CD8-positive, alpha-beta memory T cell (primary cell): ENCODE results near the gene HDAC9. TPM values are rescaled to one million over a fixed set of nuclear protein-coding genes. Genes with fewer than 3 reads are reported as not detected.
A peak's percentile ranks its signal among the peaks of the same experiment; 100 is the strongest.

ENCODE experiments used
- CTCF ChIA-PET: fragments of 350-600 bp; sonication (Branson Sonifier 250); formaldehyde crosslinking; loops from one replicate; lab custom pipeline; 2021; ENCODE audit warnings: antibody characterized with exemption; lab: Charles Lee
- POLR2A ChIA-PET: fragments of 350-600 bp; sonication (Branson Sonifier 250); formaldehyde crosslinking; loops from one replicate; lab custom pipeline; 2021; ENCODE audit warnings: antibody characterized with exemption; lab: Charles Lee
- DNase-seq, 5 donors: peaks; one replicate each; pipeline versions ENCODE4 v3.0.0 to v3.0.0-alpha.2; 2020 to 2022; ENCODE audit warnings: mixed read lengths in 1 of 5
- H3K27ac ChIP-seq: one replicate; pipeline ENCODE4 v1.7.0; 2013; ENCODE audit warnings: low read depth, mild to moderate bottlenecking, low read length, moderate library complexity
- H3K27me3 ChIP-seq: 2 replicates; pipeline ENCODE4 v1.7.0; 2013; ENCODE audit warnings: low read length, mild to moderate bottlenecking; ENCODE audit not compliant: insufficient read depth, poor library complexity, severe bottlenecking
- H3K36me3 ChIP-seq: 2 replicates; pipeline ENCODE4 v1.7.0; 2013; ENCODE audit warnings: mild to moderate bottlenecking, low read length, moderate library complexity; ENCODE audit not compliant: insufficient read depth
- H3K4me1 ChIP-seq: 2 replicates; pipeline ENCODE4 v1.7.0; 2013; ENCODE audit warnings: mild to moderate bottlenecking, low read length, moderate library complexity; ENCODE audit not compliant: insufficient read depth
- H3K4me3 ChIP-seq: 2 replicates; pipeline ENCODE4 v1.7.0; 2013; ENCODE audit warnings: mild to moderate bottlenecking, low read length
- H3K9me3 ChIP-seq: 2 replicates; pipeline ENCODE4 v1.7.0; 2013; ENCODE audit warnings: mild to moderate bottlenecking, low read length
- H3K27ac Mint-ChIP-seq, 8 donors: one replicate each; pipeline ENCODE4 v1.8.0; 2020 to 2021; ENCODE audit warnings: mixed read lengths in 8 of 8, mild to moderate bottlenecking in 6 of 8, inconsistent platforms in 3 of 8, moderate library complexity in 3 of 8
- H3K27me3 Mint-ChIP-seq, 2 donors: one replicate each; pipeline ENCODE4 v1.8.0; 2020 to 2021; ENCODE audit warnings: mixed read lengths in 2 of 2, mild to moderate bottlenecking in 1 of 2, moderate library complexity in 1 of 2
- H3K36me3 Mint-ChIP-seq, 3 donors: one replicate each; pipeline ENCODE4 v1.8.0; 2020 to 2021; ENCODE audit warnings: mixed read lengths in 3 of 3, inconsistent platforms in 1 of 3, mild to moderate bottlenecking in 1 of 3
- H3K4me1 Mint-ChIP-seq, 3 donors: one replicate each; pipeline ENCODE4 v1.8.0; 2020 to 2021; ENCODE audit warnings: mixed read lengths in 3 of 3, inconsistent platforms in 1 of 3, mild to moderate bottlenecking in 1 of 3
- H3K4me3 Mint-ChIP-seq, 7 donors: one replicate each; pipeline ENCODE4 v1.8.0; 2020 to 2021; ENCODE audit warnings: mixed read lengths in 7 of 7, mild to moderate bottlenecking in 6 of 7, moderate library complexity in 4 of 7, inconsistent platforms in 2 of 7
- H3K9me3 Mint-ChIP-seq, 5 donors: one replicate each; pipeline ENCODE4 v1.8.0; 2020 to 2022; ENCODE audit warnings: mixed read lengths in 5 of 5, mild to moderate bottlenecking in 3 of 5, moderate library complexity in 2 of 5, inconsistent platforms in 1 of 5
- polyA plus RNA-seq: library from polyadenylated mRNA; unstranded; fragments of 300-500 nt; fragmentation: Illumina TruSeq; gene quantifications from one replicate; pipeline ENCODE4 v1.2.3, GENCODE V29; 2021
- total RNA-seq, 2 experiments: library from RNA; stranded (reverse); gene quantifications; one replicate each; pipeline ENCODE4 v1.2.3, GENCODE V29; 2021

Gene HDAC9
- total and polyA plus RNA-seq, 3 experiments from 2014 or later = 2.5 to 5.0 (median 3.2) TPM

DNA sequence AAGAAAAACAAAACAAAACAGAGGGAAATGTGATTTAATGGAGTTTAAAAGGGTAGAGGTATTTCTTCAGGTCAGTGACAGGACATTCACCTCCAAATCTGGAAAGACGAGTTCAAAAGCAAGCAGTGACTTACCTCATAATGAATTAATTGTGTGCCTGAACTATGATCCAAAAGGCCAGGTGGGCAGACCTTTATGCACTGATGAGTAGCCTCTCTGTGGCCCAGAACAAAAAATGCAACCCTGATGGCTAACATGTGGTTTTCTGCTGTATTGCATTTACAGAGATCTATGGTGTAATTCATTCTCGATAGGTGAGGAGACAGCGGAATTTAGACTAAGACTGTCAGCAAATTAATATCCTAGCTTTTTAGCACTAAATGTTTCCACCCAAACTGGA is 142.0 kb downstream of the HDAC9 start:
- Mint-ChIP-seq H3K9me3 (no peaks in the 10 kb centered on the region), H3K4me1 (no peaks in the 10 kb centered on the region), H3K36me3 (no peaks in the 10 kb centered on the region), H3K27ac (no peak overlapping the region), H3K27me3 (no peaks in the 10 kb centered on the region), H3K4me3 (no peak overlapping the region)
- no peak for DNase-seq
- H3K4me1 ChIP-seq = no peaks in the 10 kb centered on the region
- H3K27me3 ChIP-seq = no peaks in the 10 kb centered on the region
- ChIA-PET CTCF (no interaction called here), POLR2A (no interaction called here)
- no peaks in the 10 kb centered on the region for H3K36me3 ChIP-seq
- H3K4me3 ChIP-seq = no peak overlapping the region
- no peak overlapping the region for H3K27ac ChIP-seq
- H3K9me3 ChIP-seq = no peaks in the 10 kb centered on the region

DNA sequence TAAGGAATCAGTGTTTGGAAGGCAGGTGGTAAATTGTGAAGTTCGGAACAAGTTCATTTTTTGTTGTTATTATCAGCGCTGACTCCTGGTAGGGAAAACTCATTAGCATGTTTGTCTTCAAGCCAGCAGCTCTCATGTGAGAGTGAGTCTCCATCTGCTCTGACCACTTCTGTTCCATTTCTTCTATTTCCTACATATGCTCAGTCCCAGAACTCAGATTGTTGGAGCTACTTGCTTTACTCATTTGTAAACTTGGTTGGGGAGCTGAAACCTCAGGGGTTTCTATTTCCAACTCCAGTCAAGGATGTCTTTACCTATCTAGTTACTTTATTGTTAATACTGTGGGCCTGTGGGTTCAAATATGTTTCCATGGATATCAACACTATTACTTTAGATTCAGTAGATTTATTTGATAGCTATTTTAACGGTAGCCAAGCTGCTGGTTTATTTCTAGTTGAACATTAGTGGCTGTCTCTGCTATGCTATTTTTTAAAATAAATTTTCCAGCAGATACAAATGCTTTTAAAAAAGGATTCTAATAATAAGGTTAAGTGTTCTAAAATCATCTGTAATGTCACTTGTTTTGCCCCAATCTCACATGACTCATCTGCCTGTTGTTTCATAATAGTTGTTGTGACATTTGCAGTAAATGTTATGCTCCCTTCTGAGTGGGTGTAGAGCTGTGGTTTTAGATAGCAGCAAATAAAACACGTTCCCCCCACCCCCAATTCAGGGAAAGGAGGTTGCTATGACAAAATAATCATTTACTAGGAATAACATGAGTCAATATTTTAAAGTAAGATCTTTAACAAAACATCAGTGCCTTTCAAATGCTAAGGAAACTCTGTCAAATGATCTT is 143.3 kb downstream of the HDAC9 start:
- H3K4me3 ChIP-seq = no peak overlapping the region
- H3K4me1 ChIP-seq = no peaks in the 10 kb centered on the region
- no peaks in the 10 kb centered on the region for H3K9me3 ChIP-seq
- Mint-ChIP-seq H3K9me3 (no peaks in the 10 kb centered on the region), H3K27me3 (no peaks in the 10 kb centered on the region), H3K4me3 (no peak overlapping the region), H3K4me1 (no peaks in the 10 kb centered on the region), H3K27ac (peak overlapping the region in 1 of 8 donors; percentile 8), H3K36me3 (no peaks in the 10 kb centered on the region)
- DNase-seq = no peak
- ChIA-PET POLR2A (no interaction called here), CTCF (no interaction called here)
- no peaks in the 10 kb centered on the region for H3K27me3 ChIP-seq
- no peak overlapping the region for H3K27ac ChIP-seq
- no peaks in the 10 kb centered on the region for H3K36me3 ChIP-seq

GRCh38 chr7:18639711-18640110 is 144.2 kb downstream of the HDAC9 start:
- Histone ChIP-seq H3K27ac (no peak overlapping the region), H3K27me3 (no peaks in the 10 kb centered on the region), H3K4me3 (no peak overlapping the region), H3K36me3 (no peaks in the 10 kb centered on the region), H3K4me1 (no peaks in the 10 kb centered on the region), H3K9me3 (no peaks in the 10 kb centered on the region)
- no peak overlapping the region for H3K4me3 Mint-ChIP-seq
- no peaks in the 10 kb centered on the region for H3K36me3 Mint-ChIP-seq
- H3K4me1 Mint-ChIP-seq = no peaks in the 10 kb centered on the region
- CTCF ChIA-PET = no interaction called here
- POLR2A ChIA-PET = no interaction called here
- no peak overlapping the region for H3K27ac Mint-ChIP-seq
- H3K9me3 Mint-ChIP-seq = no peaks in the 10 kb centered on the region
- no peak for DNase-seq
- H3K27me3 Mint-ChIP-seq = no peaks in the 10 kb centered on the region

DNA sequence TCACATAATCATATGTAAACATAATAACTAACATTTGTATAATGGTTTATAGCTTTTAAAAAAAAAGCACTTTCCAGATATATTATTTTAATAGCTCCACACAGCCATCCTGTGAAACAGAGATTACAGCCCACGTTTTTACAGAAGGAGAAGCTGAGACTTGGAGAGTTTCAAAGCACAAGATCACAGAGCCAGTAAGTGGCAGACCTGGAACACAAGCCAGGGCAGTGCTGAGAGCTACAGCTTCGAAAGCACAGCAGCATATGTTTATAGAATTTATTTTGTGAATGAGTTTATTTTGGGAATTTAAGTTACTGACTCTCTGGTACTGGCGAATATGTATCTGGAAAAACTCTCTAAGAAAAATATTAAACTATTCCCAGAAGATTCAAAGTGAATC is 149.4 kb downstream of the HDAC9 start:
- no peaks in the 10 kb centered on the region for H3K36me3 ChIP-seq
- Mint-ChIP-seq H3K4me1 (no peaks in the 10 kb centered on the region), H3K27ac (no peak overlapping the region), H3K27me3 (no peaks in the 10 kb centered on the region), H3K36me3 (peaks cover 0 to 3% (median 2%) of the 10 kb centered on the region in 3 donors), H3K4me3 (no peak overlapping the region), H3K9me3 (no peaks in the 10 kb centered on the region)
- H3K27me3 ChIP-seq = no peaks in the 10 kb centered on the region
- H3K27ac ChIP-seq = no peak overlapping the region
- H3K9me3 ChIP-seq = no peaks in the 10 kb centered on the region
- no peaks in the 10 kb centered on the region for H3K4me1 ChIP-seq
- CTCF ChIA-PET = no interaction called here
- POLR2A ChIA-PET = no interaction called here
- no peak for DNase-seq
- H3K4me3 ChIP-seq = no peak overlapping the region

DNA sequence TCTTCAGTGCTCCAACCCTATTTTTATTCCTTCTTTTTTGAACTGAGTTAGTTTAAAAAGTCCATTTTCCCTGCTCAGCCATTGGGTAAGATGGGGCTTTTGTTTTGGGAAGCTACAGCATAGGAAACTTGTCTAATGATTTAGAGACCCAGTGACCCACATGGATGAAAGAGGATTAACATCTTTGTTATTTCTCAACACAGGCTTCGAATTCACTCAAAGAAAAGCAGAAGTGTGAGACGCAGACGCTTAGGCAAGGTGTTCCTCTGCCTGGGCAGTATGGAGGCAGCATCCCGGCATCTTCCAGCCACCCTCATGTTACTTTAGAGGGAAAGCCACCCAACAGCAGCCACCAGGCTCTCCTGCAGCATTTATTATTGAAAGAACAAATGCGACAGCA is 152.0 kb downstream of the HDAC9 start:
- H3K4me3 Mint-ChIP-seq = no peak overlapping the region
- H3K27me3 ChIP-seq = no peaks in the 10 kb centered on the region
- H3K36me3 Mint-ChIP-seq = peaks cover 0 to 3% (median 2%) of the 10 kb centered on the region in 3 donors
- ChIA-PET POLR2A (no interaction called here), CTCF (no interaction called here)
- H3K9me3 Mint-ChIP-seq = no peaks in the 10 kb centered on the region
- H3K4me1 ChIP-seq = no peaks in the 10 kb centered on the region
- no peaks in the 10 kb centered on the region for H3K36me3 ChIP-seq
- H3K9me3 ChIP-seq = no peaks in the 10 kb centered on the region
- no peaks in the 10 kb centered on the region for H3K4me1 Mint-ChIP-seq
- no peak overlapping the region for H3K27ac ChIP-seq
- DNase-seq = no peak
- no peaks in the 10 kb centered on the region for H3K27me3 Mint-ChIP-seq
- no peak overlapping the region for H3K27ac Mint-ChIP-seq
- H3K4me3 ChIP-seq = no peak overlapping the region

DNA sequence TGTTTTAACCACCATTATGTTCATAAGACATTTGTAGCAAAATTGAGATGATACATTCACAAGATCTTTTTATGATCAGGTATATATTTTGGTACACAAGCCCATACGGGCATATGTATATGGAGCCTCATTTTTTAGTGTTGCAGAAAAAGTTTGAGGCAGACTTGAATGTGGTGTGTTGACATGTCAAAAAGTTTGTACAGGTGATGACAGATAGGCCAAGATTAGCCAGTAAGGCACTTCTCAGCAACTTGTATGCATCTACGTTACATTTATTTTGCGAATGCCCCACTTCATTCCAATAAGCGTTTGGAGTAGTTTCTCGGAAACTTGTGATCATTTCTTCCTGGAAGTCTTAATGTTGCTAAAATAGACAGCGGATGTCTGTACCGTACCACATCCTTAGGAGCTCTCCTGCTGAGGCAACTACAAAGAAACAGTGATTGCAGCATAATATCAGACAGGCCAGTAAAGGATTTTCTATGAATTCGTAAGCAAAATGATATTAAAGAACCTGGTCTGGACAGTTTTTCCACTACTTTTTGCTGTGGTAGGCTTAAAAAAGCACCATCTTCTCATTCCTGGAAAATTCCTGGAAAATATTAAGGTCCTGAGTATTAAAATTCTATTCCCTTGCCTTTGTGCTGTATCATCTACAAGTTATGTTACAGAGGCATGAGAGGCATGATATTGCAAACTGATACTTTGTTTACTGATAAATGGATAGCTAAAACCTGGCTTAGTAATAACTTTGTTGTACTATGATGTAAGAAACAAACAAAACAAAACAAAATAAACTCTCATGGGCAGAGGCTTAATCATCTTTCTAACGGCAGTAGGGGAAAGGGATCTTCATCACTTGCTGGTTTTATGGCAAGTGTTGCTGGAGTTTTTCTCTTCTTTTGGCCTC is 153.6 kb downstream of the HDAC9 start:
- no peaks in the 10 kb centered on the region for H3K4me1 Mint-ChIP-seq
- DNase-seq = no peak
- H3K27ac Mint-ChIP-seq = peak overlapping the region in 1 of 8 donors; percentile 15
- Histone ChIP-seq H3K36me3 (no peaks in the 10 kb centered on the region), H3K27ac (no peak overlapping the region), H3K9me3 (no peaks in the 10 kb centered on the region), H3K27me3 (no peaks in the 10 kb centered on the region), H3K4me1 (no peaks in the 10 kb centered on the region), H3K4me3 (no peak overlapping the region)
- H3K9me3 Mint-ChIP-seq = no peaks in the 10 kb centered on the region
- ChIA-PET CTCF (interaction anchor here (0.6 kb wide), 1 partner anchor 1666 kb away, joined by 3 read pairs; no protein-coding TSS in a partner anchor), POLR2A (no interaction called here)
- no peaks in the 10 kb centered on the region for H3K27me3 Mint-ChIP-seq
- H3K36me3 Mint-ChIP-seq = peaks cover 0 to 3% (median 2%) of the 10 kb centered on the region in 3 donors
- no peak overlapping the region for H3K4me3 Mint-ChIP-seq

- no peaks in the 10 kb centered on the region for H3K27me3 ChIP-seq
- no peak for DNase-seq
- H3K9me3 ChIP-seq = no peaks in the 10 kb centered on the region
- no peaks in the 10 kb centered on the region for H3K36me3 Mint-ChIP-seq
- peaks cover 0 to 1% (median 0%) of the 10 kb centered on the region in 5 donors for H3K9me3 Mint-ChIP-seq
- H3K4me1 Mint-ChIP-seq = no peaks in the 10 kb centered on the region
- peak overlapping the region in 1 of 8 donors; percentile 64 for H3K27ac Mint-ChIP-seq
- POLR2A ChIA-PET = no interaction called here
- H3K27ac ChIP-seq = no peak overlapping the region
- no peak overlapping the region for H3K4me3 ChIP-seq
- no peak overlapping the region for H3K4me3 Mint-ChIP-seq
- H3K4me1 ChIP-seq = no peaks in the 10 kb centered on the region
- CTCF ChIA-PET = no interaction called here
- H3K27me3 Mint-ChIP-seq = no peaks in the 10 kb centered on the region
- no peaks in the 10 kb centered on the region for H3K36me3 ChIP-seq
Measured at GRCh38 chr7:18653381-18654155, 158.0 kb downstream of the HDAC9 start.
